HFFc6 (cell line): ENCODE measurements around the gene QRICH2. TPM values are rescaled to one million over a fixed set of nuclear protein-coding genes. Genes with fewer than 3 reads are reported as not detected.

Experiments
- DNase-seq: peaks from one replicate; pipeline ENCODE4 v3.0.0-alpha.2; 2018
- H3K27ac Mint-ChIP-seq: 2 replicates; pipeline ENCODE4 v1.8.0; 2020; ENCODE audit warnings: mild to moderate bottlenecking, mixed read lengths
- H3K27me3 Mint-ChIP-seq: 2 replicates; pipeline ENCODE4 v1.8.0; 2021; ENCODE audit warnings: mild to moderate bottlenecking, moderate library complexity, mixed read lengths; ENCODE audit not compliant: insufficient read depth
- H3K36me3 Mint-ChIP-seq: 2 replicates; pipeline ENCODE4 v1.8.0; 2021; ENCODE audit warnings: low read depth, mixed read lengths
- H3K4me1 Mint-ChIP-seq: 2 replicates; pipeline ENCODE4 v1.8.0; 2020; ENCODE audit warnings: low read depth, mixed read lengths
- H3K4me3 Mint-ChIP-seq: 2 replicates; pipeline ENCODE4 v1.8.0; 2020; ENCODE audit warnings: mild to moderate bottlenecking, moderate library complexity, mixed read lengths
- H3K9me3 Mint-ChIP-seq: 2 replicates; pipeline ENCODE4 v1.8.0; 2020; ENCODE audit warnings: mild to moderate bottlenecking, mixed read lengths
- CTCF ChIP-seq: fragments of 200-600 bp; sonication (generic); IDR thresholded peaks from 2 replicates; pipeline ENCODE4 v1.5.0; 2021; ENCODE audit warnings: antibody characterized with exemption, mild to moderate bottlenecking
- total RNA-seq, 6 experiments: library from RNA; stranded (reverse); fragmentation: NEBNext Ultra II Directional; extraction: Animal tissue kit (Norgen Biotek cat#: 25700); gene quantifications; 2 replicates in 1 of 6; 3 replicates in 5 of 6; pipeline ENCODE4 v1.2.3, GENCODE V29; 2021

Gene QRICH2
- total RNA-seq, 6 experiments from 2014 or later, result 1.2 to 2.3 (median 1.4) TPM

GRCh38 chr17:76279742-76280287 lies 28.3 kb downstream of the QRICH2 start:
- Mint-ChIP-seq H3K4me1 (peaks cover 20% of the 10 kb centered on the region), H3K4me3 (no peak overlapping the region), H3K36me3 (no peaks in the 10 kb centered on the region), H3K27me3 (no peaks in the 10 kb centered on the region; the same call in 1 of the 2 replicates), H3K9me3 (no peaks in the 10 kb centered on the region), H3K27ac (no peak overlapping the region)
- no peak; the same call in none of the 2 replicates for TF ChIP-seq CTCF
- no peak for DNase-seq

GRCh38 chr17:76278952-76279741 lies 28.9 kb downstream of the QRICH2 start:
- no peak overlapping the region for H3K27ac Mint-ChIP-seq
- H3K4me1 Mint-ChIP-seq, result peaks cover 20% of the 10 kb centered on the region
- H3K9me3 Mint-ChIP-seq, result no peaks in the 10 kb centered on the region
- TF ChIP-seq CTCF, result peak; percentile 100
- DNase-seq, result peak; percentile 59
- no peaks in the 10 kb centered on the region for H3K36me3 Mint-ChIP-seq
- no peaks in the 10 kb centered on the region; the same call in 1 of the 2 replicates for H3K27me3 Mint-ChIP-seq
- H3K4me3 Mint-ChIP-seq, result no peak overlapping the region

GRCh38 chr17:76278268-76278908 lies 29.7 kb downstream of the QRICH2 start:
- H3K36me3 Mint-ChIP-seq, result no peaks in the 10 kb centered on the region
- H3K4me3 Mint-ChIP-seq, result no peak overlapping the region
- DNase-seq, result no peak
- H3K27me3 Mint-ChIP-seq, result no peaks in the 10 kb centered on the region; the same call in 1 of the 2 replicates
- peaks cover 20% of the 10 kb centered on the region for H3K4me1 Mint-ChIP-seq
- H3K27ac Mint-ChIP-seq, result no peak overlapping the region
- no peaks in the 10 kb centered on the region for H3K9me3 Mint-ChIP-seq
- TF ChIP-seq CTCF, result no peak

GRCh38 chr17:76277300-76278267 lies 30.5 kb downstream of the QRICH2 start:
- Mint-ChIP-seq H3K4me1 (peaks cover 20% of the 10 kb centered on the region), H3K9me3 (no peaks in the 10 kb centered on the region), H3K4me3 (no peak overlapping the region), H3K36me3 (no peaks in the 10 kb centered on the region), H3K27ac (peak overlapping the region; percentile 86), H3K27me3 (peaks cover 5% of the 10 kb centered on the region; the same call in 1 of the 2 replicates)
- TF ChIP-seq CTCF, result no peak
- no peak for DNase-seq
